Measurements from ENCODE around the gene USPL1.

Gene USPL1

DNA sequence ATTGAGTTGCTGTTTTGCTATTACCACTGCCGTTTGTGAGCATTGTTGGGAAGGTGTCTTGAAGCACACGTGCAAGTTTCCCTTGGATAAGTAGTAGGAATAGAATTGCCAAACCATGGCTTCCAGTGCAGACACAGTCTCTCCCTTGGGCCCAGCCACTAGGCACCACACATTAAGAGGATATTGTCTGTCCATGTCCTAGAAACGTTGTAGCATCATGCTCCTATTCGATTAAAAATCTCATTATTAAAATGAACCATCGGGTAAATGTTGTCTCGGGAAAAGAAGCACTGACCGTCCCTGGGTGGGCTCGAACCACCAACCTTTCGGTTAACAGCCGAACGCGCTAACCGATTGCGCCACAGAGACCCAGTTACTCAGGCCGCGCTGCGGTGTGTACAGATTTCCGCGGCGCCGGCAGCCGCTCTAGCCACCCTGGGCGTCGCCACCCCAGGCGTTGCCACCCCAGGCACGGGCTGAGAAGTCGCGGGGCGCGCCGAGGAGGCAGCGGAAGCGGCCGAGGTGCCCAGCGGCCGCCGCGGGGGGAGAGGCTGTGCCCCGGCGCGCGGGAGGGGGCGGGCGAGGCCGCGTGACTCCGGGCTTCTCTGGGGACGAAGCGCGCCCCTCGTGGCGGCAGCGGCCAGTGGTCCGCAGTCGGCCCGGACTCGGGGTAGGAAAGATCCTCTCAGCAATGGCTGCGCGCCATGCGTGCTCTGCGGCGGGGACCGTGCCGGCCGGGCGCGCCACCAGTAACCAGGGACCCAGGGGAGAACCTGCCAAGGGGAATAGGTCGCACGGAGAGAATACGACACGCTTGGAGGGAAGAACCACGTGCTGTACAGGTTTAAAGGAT lies 56.2 kb downstream of the USPL1 start:
- peak overlapping the region; percentile 44 for H3K4me3 ChIP-seq (ENCODE audit: low read depth, low read length)
- in situ Hi-C loops (cut with HindIII; ENCODE audit: low sequenced_read_pairs) = loop anchor here (25.0 kb wide), 1 partner anchor 338 kb away; no protein-coding TSS in a partner anchor
- DNase-seq (ENCODE audit: low read depth) = peak; percentile 40
- TF ChIP-seq, protein P1, sequence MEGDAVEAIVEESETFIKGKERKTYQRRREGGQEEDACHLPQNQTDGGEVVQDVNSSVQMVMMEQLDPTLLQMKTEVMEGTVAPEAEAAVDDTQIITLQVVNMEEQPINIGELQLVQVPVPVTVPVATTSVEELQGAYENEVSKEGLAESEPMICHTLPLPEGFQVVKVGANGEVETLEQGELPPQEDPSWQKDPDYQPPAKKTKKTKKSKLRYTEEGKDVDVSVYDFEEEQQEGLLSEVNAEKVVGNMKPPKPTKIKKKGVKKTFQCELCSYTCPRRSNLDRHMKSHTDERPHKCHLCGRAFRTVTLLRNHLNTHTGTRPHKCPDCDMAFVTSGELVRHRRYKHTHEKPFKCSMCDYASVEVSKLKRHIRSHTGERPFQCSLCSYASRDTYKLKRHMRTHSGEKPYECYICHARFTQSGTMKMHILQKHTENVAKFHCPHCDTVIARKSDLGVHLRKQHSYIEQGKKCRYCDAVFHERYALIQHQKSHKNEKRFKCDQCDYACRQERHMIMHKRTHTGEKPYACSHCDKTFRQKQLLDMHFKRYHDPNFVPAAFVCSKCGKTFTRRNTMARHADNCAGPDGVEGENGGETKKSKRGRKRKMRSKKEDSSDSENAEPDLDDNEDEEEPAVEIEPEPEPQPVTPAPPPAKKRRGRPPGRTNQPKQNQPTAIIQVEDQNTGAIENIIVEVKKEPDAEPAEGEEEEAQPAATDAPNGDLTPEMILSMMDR (IDR thresholded peaks at IDR 0.05; ENCODE audit: low read depth, low read length, missing control alignments) = peak; percentile 58

DNA sequence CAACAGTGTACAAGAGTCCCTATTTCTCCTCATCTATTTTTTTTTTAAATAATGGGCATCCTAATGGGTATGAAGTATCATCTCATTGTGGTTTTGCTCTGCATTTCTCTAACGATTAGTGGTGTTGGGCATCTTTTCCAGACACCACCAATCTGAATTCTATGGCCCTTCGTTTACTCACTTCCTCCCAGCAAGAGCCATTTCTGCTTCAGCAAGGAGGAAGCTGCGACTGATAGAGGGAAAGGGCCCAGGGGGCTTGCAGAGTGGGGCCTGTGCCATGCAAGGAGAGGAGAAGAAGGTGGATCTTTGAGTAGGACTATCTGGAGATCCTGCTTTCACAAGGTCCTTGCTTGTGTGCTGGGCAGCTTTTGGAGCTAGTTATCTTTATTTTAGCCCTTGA lies 58.0 kb downstream of the USPL1 start:
- TF ChIP-seq, protein P1 (IDR thresholded peaks at IDR 0.05; ENCODE audit: low read depth, low read length, missing control alignments) = no peak
- no peak overlapping the region for H3K4me3 ChIP-seq (ENCODE audit: low read depth, low read length)
- in situ Hi-C loops (cut with HindIII; ENCODE audit: low sequenced_read_pairs) = no loop called here
- no peak for DNase-seq (ENCODE audit: low read depth)

GRCh38 chr13:30676672-30677071 lies 59.0 kb downstream of the USPL1 start:
- no peak overlapping the region for H3K4me3 ChIP-seq (ENCODE audit: low read depth, low read length)
- DNase-seq (ENCODE audit: low read depth) = no peak
- TF ChIP-seq, protein P1 (IDR thresholded peaks at IDR 0.05; ENCODE audit: low read depth, low read length, missing control alignments) = peak; percentile 58
- in situ Hi-C loops (cut with HindIII; ENCODE audit: low sequenced_read_pairs) = no loop called here

- TF ChIP-seq, protein P1 (IDR thresholded peaks at IDR 0.05; ENCODE audit: low read depth, low read length, missing control alignments) = peak; percentile 78
- no peak for DNase-seq (ENCODE audit: low read depth)
- in situ Hi-C loops (cut with HindIII; ENCODE audit: low sequenced_read_pairs) = no loop called here
- no peak overlapping the region for H3K4me3 ChIP-seq (ENCODE audit: low read depth, low read length)
Observed at GRCh38 chr13:30679483-30680330, 62.0 kb downstream of the USPL1 start.

GRCh38 chr13:30681843-30682242 lies 64.1 kb downstream of the USPL1 start:
- in situ Hi-C loops (cut with HindIII; ENCODE audit: low sequenced_read_pairs) = no loop called here
- no peak overlapping the region for H3K4me3 ChIP-seq (ENCODE audit: low read depth, low read length)
- DNase-seq (ENCODE audit: low read depth) = no peak
- TF ChIP-seq, protein P1 (IDR thresholded peaks at IDR 0.05; ENCODE audit: low read depth, low read length, missing control alignments) = no peak

DNA sequence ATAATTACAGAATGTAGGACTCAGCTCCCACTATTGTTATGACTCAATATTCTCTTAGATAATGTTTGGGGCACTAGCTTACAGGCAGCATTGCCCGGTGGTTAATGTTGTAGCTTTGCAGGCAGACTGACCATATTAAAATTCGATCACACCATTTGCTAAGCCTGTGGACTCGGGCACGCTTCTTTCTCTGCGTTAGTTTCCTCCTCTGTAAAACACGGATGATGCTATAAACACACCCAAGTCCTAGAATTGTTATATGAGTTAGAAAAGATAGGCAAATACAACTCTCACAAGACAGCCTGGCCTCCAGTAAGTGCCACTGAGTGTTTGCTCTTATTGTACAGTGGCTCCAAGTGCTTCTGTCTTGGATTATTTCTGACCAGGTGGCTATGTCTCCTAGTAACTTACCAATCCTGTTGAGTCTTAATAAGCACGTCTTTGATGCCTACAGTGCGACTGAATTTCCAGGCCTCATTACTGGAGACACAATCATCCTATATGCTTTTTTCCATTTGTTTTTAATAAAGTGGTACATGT lies 67.7 kb downstream of the USPL1 start:
- TF ChIP-seq, protein P1 (IDR thresholded peaks at IDR 0.05; ENCODE audit: low read depth, low read length, missing control alignments) = no peak
- DNase-seq (ENCODE audit: low read depth) = no peak
- in situ Hi-C loops (cut with HindIII; ENCODE audit: low sequenced_read_pairs) = no loop called here
- no peak overlapping the region for H3K4me3 ChIP-seq (ENCODE audit: low read depth, low read length)
